Stimulated activated CD8-positive, alpha-beta memory T cell treated with anti-CD3 and anti-CD28 coated beads, Interleukin-12 subunit alpha, Interleukin-12 subunit beta, amount 100 ng/mL, for 24 hours (primary cell): Measurements from ENCODE around the gene POU1F1.
"Not testable (repeated sequence)": the region's sequence is repeated elsewhere in the genome, so short reads cannot be mapped to it uniquely, and the experiment has no call there.

Experiments used
- DNase-seq: peaks from one replicate; pipeline ENCODE4 v3.0.0-alpha.2; 2020; ENCODE audit errors: extremely low read depth

The POU1F1 gene

DNA sequence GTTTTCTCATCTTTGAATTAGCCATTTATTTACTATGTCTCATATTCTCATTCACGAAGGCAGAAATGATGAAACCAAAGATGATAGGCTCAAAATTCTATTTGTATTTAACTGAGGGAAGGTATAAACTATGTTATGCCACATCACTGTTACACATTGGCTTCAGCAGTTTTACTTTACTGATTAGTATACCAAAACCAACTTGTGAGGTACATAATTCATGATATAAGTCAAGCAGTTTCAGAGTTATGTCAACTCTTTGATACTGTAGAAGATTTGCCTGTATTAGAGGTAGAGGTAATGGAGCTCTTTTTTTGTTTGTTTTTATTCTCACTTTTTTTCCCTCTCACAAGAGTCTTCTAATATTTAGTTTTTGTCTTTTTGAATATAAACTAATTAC, 26.4 kb downstream of the POU1F1 start:
- no peak for DNase-seq

DNA sequence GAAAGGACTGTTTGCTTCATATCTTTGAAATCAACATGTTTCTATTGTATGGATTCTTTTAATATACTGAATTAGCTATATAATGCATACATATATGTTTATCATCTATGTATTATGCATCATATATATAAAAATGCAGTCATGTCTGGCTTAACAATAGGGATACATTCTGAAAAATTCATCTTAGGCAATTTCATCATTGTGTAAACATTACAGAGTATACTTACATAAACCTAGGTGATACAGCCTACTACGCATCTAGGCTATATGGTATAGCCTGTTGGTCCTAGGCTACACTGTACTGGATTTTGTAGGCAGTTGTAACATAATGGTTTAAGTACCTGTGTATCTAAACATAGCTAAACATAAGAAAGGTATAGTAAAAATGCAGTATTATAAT, 27.6 kb downstream of the POU1F1 start:
- DNase-seq = no peak

DNA sequence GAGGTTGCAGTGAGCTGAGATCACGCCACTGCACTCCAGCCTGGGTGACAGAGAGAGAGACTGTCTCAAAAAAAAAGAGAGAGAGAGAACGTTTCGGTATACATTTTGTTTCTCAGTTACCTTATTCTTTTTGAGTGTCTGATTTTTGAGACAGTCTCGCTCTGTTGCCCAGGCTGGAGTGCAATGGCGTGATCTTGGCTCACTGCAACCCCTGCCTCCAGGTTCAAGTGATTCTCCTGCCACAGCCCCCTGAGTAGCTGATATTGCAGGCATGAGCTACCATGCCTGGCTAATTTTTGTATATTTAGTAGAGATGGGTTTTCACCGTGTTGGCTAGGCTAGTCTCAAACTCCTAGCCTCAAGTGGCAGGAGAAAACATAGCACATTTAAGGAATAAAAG, 28.2 kb downstream of the POU1F1 start:
- DNase-seq = not testable (repeated sequence)

DNA sequence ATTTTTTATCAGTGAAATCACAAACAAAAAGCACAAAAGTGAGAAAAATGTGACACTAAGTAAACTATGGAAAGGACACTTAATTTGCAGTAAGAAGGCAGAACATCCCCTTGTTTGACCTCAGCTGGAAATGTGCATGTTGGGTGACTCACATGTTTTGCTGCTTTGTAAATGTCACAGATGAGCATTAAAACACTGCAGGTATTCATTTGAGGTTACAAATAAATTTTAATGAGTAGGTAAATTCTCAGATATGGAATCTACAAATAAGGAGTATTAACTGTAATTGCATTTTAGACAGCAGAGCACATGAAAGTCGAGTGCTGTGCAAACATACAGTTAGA, 29.0 kb downstream of the POU1F1 start:
- DNase-seq = no peak

DNA sequence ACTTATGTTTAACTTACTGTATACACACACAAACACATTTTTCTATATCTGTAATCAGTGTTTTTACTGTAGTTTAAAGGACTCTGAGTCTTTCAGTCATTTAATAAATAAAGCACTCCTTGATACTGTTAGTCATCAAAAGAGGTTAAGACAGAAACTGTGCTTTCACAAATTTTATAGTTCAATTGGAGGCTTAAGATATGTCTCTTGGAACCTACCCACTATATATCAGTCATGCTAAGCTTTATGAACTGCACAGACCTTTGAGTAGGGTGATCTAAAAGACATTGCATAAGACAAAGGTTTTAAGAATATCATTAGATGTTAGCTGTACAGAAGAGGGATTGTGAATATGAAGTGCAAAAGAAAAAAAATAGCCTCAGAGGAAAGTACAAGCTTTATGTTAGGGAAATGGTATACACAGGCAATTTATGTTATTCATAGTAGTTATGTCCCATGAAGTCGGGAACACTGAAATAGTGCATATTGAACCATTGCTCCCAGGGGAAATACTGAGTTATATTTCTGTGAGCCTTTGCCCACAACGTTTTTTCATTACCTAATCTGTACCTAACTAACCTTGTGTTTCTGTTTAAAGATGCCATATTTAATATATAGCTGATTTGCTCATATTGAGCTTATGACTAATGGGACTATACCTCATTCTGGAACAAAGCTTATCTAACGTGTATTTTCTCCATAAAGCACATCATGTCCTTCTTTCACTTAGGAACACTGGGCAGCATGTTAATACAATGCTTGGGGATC, 29.5 kb downstream of the POU1F1 start:
- DNase-seq = no peak

DNA sequence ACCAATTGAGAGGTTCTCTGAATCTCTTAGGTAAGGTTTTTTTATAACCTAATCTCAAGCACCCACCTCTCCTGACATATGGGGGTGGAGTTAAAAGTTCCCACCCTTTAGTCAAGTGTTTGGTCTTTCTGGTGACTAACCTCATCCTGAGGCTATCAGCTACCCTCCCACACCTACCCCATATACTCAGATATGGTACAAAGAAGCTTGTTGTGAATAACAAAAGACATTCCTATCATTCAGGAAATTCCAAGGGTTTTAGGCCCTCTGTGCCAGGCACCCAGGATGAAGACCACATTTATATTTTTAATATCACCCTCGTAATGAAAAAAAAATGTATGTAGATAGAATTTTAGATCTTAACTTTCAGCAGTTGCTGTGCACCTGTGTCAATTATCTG, 40.3 kb downstream of the POU1F1 start:
- DNase-seq = no peak

DNA sequence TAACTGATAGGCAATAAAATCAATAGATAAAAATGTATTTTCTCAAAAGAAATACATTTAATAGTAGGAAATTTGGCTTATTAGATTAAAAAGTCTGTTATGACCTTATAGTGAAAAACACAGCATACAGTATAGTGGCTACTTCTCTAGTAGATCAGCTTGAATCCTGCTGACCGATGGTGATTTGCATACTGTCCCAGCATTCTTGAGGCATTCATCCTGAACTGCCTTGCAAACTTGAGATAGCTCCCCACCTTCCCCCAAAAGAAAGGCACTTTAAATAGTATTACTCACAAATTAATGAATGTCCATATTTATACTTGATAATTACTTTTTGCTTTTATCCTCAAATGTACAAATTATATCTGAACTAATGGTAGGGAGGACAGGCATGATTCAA, 42.6 kb downstream of the POU1F1 start:
- no peak for DNase-seq

DNA sequence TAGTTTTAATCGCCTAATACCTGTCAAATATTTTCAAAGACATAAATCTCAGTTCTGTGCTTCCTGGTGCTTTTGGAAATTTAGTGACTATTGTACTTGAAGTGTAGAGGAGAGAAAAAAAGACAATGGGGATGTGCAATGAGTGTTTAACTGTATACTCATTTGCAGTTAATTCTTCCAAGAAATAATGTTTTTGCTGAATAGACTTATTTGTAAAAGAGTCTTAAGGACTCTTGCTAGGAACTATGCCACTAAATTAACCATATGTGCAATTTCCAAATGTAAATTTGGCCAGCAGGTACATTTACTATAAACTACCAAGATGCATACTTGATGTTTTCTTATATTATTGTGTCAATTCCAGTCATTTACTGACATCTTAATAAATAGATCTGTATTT, 47.3 kb downstream of the POU1F1 start:
- no peak for DNase-seq

DNA sequence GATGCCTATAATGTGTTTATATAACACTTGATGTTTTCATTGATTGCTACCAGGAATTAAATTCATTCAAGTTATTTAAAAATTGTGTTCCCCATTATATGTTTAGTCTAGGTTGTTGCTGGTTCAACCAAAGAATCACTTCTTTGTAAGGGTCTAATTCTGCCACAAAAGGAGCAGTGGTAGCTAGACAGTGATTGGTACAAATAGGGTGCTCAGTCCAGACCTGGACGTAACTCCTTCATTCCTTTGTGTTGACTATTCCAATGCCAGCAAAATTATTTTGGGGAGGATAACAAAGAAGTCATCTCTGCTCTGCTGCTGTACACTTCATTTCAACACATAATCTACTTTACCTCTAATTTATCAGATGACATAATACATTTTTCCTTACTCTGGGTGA, 48.1 kb downstream of the POU1F1 start:
- no peak for DNase-seq

DNA sequence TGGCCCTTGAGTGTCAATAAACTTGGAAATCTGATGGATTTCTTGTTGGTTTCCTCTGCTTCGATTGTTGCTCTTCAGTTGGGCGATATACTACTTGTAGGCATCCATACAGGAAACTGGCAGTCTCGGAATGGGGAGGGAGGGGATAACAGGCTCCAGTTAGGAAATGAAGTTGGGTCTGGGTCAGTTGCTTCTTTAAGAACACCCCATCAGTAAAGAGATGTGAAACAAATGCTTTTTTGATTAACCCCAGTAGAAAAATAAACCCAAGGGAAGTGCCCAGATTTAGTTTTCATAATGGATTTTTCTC, 48.6 kb downstream of the POU1F1 start:
- DNase-seq = no peak

DNA sequence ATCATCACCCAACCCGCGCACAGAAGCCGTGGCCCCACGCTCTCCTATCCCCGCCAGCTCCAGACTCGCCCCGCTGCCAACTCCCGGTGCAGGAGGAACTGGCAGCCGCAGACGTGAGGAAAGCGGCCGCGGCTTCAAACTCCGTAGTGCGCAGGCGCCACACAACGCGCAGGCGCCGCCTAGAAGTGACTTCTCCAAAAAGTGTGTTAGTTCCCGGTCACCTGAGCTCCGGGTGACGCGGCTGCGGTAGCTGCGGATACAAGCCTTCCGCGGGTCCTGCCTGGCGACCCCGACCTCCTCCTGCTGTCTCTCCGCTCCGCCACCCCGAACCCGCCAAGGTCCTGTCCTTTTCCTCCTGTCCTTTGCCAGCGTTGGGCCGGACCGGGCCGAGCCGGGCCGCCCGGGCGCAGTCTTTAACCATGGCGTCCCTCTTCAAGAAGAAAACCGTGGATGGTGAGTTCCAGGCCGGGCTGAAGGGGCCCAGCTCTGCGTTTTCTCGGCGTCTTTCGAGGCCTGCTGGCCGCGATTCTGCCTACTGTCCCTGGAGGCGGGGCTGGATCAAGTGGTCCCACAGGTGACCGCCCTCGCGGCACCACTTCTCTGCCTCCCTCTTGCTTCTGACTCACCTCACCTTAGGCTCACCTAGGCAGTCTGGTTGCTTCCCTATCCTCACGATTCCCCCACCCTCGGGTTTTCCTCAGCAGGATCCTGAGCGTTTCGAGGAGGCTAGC, 49.1 kb downstream of the POU1F1 start, which contains the start of gene CHMP2B:
CHMP2B (plus strand) TSS at position 206 of the 731 bp plus-strand sequence; CDS start at position 420, 214 bp downstream.
- peak; percentile 73 for DNase-seq

DNA sequence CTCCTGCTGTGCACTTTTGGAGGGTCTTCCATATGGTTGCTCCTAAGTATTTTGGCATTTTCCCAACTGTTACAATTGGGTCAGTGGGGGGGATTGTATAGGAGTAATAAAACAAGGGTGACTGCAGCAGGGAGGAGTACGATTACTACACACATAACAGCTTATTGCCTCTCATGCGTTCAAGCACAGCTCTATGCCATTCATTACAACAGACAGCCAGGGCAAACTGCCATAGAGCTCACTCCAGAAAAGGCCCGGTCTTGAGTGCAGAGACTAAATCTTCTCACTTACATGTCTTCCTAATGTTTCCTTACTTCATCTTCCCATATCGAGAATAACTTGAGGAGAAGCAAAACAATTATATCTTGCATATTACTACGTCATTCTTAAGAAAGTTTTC, 50.7 kb downstream of the POU1F1 start:
- DNase-seq = no peak

DNA sequence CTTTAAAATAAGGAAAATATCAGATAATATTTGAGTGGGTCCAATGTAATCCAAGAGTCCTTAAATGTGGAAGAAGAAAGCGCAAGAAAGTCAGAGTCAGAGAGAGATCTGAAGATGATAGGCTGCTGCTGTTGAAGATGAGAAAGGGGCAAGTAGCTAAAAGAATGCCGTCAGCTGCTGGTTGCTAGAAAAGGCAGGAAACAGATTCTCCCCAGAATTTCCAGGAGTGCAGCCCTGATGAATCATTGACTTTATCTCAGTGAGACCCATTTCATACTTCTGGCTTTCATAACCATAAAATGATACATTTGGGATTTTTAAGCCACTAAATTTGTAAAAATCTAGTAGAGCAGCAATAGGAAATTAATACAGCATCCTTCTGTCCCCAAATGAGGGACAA, 56.8 kb downstream of the POU1F1 start:
- DNase-seq = no peak

DNA sequence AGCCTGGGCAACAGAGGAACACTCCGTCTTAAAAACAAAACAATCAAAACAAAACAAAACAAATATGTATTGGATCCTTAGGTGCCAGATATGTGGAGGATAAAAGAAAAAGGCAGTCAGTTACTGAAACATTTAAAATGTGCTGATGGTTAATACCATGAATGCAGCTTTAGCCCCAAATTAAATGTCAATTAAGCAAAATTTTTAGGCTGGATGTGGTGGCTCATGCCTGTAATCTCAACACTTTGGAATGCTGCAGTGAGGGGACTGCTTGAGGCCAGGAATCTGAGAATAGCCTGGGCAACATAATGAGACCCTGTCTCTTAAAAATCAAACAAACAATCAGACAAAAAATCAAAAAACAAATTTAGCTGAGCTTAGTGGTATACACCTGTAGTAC, 57.8 kb downstream of the POU1F1 start:
- DNase-seq = no peak
